ENCODE data around the gene ASXL3.

Gene ASXL3

GRCh38 chr18:33583901-33584300, 5.9 kb downstream of the ASXL3 start:
- no peak for DNase-seq (ENCODE audit: low spot score)

- no peak for DNase-seq (ENCODE audit: low spot score)
These were observed 6.8 kb downstream of the ASXL3 start for GRCh38 chr18:33584548-33585430.

GRCh38 chr18:33585431-33585775, 7.4 kb downstream of the ASXL3 start:
- no peak for DNase-seq (ENCODE audit: low spot score)

GRCh38 chr18:33588361-33588760, 10.3 kb downstream of the ASXL3 start:
- no peak for DNase-seq (ENCODE audit: low spot score)

GRCh38 chr18:33593261-33593660, 15.2 kb downstream of the ASXL3 start:
- DNase-seq (ENCODE audit: low spot score): no peak

GRCh38 chr18:33594799-33595198, 16.8 kb downstream of the ASXL3 start:
- DNase-seq (ENCODE audit: low spot score): no peak

GRCh38 chr18:33596178-33596854, 18.3 kb downstream of the ASXL3 start:
- DNase-seq (ENCODE audit: low spot score): no peak

GRCh38 chr18:33600846-33601245, 22.8 kb downstream of the ASXL3 start:
- no peak for DNase-seq (ENCODE audit: low spot score)

- DNase-seq (ENCODE audit: low spot score): no peak
These were observed 25.4 kb downstream of the ASXL3 start for GRCh38 chr18:33603454-33603853.

- DNase-seq (ENCODE audit: low spot score): no peak
These were observed 27.2 kb downstream of the ASXL3 start for GRCh38 chr18:33605250-33605649.

GRCh38 chr18:33606621-33607020, 28.6 kb downstream of the ASXL3 start:
- no peak for DNase-seq (ENCODE audit: low spot score)

- no peak for DNase-seq (ENCODE audit: low spot score)
These were observed 33.6 kb downstream of the ASXL3 start for GRCh38 chr18:33611525-33612135.

GRCh38 chr18:33612632-33613031, 34.6 kb downstream of the ASXL3 start:
- DNase-seq (ENCODE audit: low spot score): no peak

- DNase-seq (ENCODE audit: low spot score): no peak
These were observed 38.5 kb downstream of the ASXL3 start for GRCh38 chr18:33616556-33616955.

- DNase-seq (ENCODE audit: low spot score): no peak
These were observed 49.1 kb downstream of the ASXL3 start for GRCh38 chr18:33627114-33627513.

- no peak for DNase-seq (ENCODE audit: low spot score)
These were observed 52.5 kb downstream of the ASXL3 start for GRCh38 chr18:33630476-33630875.

GRCh38 chr18:33641141-33641540, 63.1 kb downstream of the ASXL3 start:
- no peak for DNase-seq (ENCODE audit: low spot score)

- no peak for DNase-seq (ENCODE audit: low spot score)
These were observed 66.5 kb downstream of the ASXL3 start for GRCh38 chr18:33644494-33644893.

GRCh38 chr18:33647365-33647764, 69.3 kb downstream of the ASXL3 start:
- DNase-seq (ENCODE audit: low spot score): no peak

- no peak for DNase-seq (ENCODE audit: low spot score)
These were observed 74.6 kb downstream of the ASXL3 start for GRCh38 chr18:33652635-33653034.

- DNase-seq (ENCODE audit: low spot score): no peak
These were observed 75.2 kb downstream of the ASXL3 start for GRCh38 chr18:33653231-33653630.

- no peak for DNase-seq (ENCODE audit: low spot score)
These were observed 79.0 kb downstream of the ASXL3 start for GRCh38 chr18:33656889-33657448.
